AG09319 (cell line): Measurements from ENCODE around the gene GABRB3.

Experiments
- DNase-seq: peaks from one replicate; pipeline ENCODE4 v3.0.0-alpha.2; 2010; ENCODE audit warnings: low read depth; ENCODE audit errors: extremely low read depth
- CTCF ChIP-seq: IDR thresholded peaks from 2 replicates; pipeline ENCODE4 v1.5.1; 2011; ENCODE audit warnings: low read depth, mild to moderate bottlenecking, inconsistent platforms, low read length, moderate library complexity

GABRB3 gene

GRCh38 chr15:26736502-26737248, 36.2 kb downstream of the GABRB3 start:
- DNase-seq, result no peak
- no peak for TF ChIP-seq CTCF

GRCh38 chr15:26731965-26732364, 40.9 kb downstream of the GABRB3 start:
- DNase-seq, result no peak

GRCh38 chr15:26729581-26729980, 43.3 kb downstream of the GABRB3 start:
- TF ChIP-seq CTCF, result no peak
- DNase-seq, result no peak

More at GRCh38 chr15:26731965-26732364, 40.9 kb downstream of the GABRB3 start:
- TF ChIP-seq CTCF, result no peak

- DNase-seq, result no peak
- TF ChIP-seq CTCF, result no peak
These were observed 43.8 kb downstream of the GABRB3 start for GRCh38 chr15:26729030-26729429.

- DNase-seq, result no peak
- no peak for TF ChIP-seq CTCF
These were observed 48.3 kb downstream of the GABRB3 start for GRCh38 chr15:26724381-26725150.

- TF ChIP-seq CTCF, result no peak
- DNase-seq, result no peak
These were observed 50.2 kb downstream of the GABRB3 start for GRCh38 chr15:26722621-26723160.
